IPS DF 4.7 (cell line): ENCODE results near the gene MVP.
A peak's percentile ranks its signal among the peaks of the same experiment; 100 is the strongest.

ENCODE experiments used
- DNase-seq: peaks from one replicate; pipeline ENCODE4 v3.0.0-alpha.2; 2013; ENCODE audit warnings: low spot score; ENCODE audit errors: extremely low read depth

MVP gene

GRCh38 chr16:29841631-29842030, 21.4 kb downstream of the MVP start:
- no peak for DNase-seq

- DNase-seq = no peak
Measured at GRCh38 chr16:29842732-29843346, 22.6 kb downstream of the MVP start.

- no peak for DNase-seq
Measured at GRCh38 chr16:29843931-29844330, 23.7 kb downstream of the MVP start.

- no peak for DNase-seq
Measured at GRCh38 chr16:29844575-29845331, 24.5 kb downstream of the MVP start.

- no peak for DNase-seq
Measured at GRCh38 chr16:29845656-29846055, 25.4 kb downstream of the MVP start.

GRCh38 chr16:29848420-29849297, 28.4 kb downstream of the MVP start:
- peak; percentile 33 for DNase-seq

- DNase-seq = no peak
Measured at GRCh38 chr16:29849505-29849904, 29.2 kb downstream of the MVP start.

GRCh38 chr16:29850998-29851397, 30.7 kb downstream of the MVP start:
- DNase-seq = no peak

GRCh38 chr16:29852654-29853053, 32.4 kb downstream of the MVP start:
- DNase-seq = no peak

GRCh38 chr16:29854520-29855100, 34.3 kb downstream of the MVP start:
- DNase-seq = no peak

GRCh38 chr16:29857133-29857760, 37.0 kb downstream of the MVP start:
- DNase-seq = no peak

GRCh38 chr16:29858149-29858849, 38.0 kb downstream of the MVP start:
- no peak for DNase-seq

- no peak for DNase-seq
Measured at GRCh38 chr16:29858974-29859373, 38.7 kb downstream of the MVP start.

- no peak for DNase-seq
Measured at GRCh38 chr16:29860218-29860617, 40.0 kb downstream of the MVP start.

GRCh38 chr16:29862383-29862883, 42.2 kb downstream of the MVP start:
- DNase-seq = no peak

- DNase-seq = peak; percentile 91
Measured at GRCh38 chr16:29862884-29863668, 42.8 kb downstream of the MVP start, which contains the start of gene CDIPT. Gene CDIPT, minus strand, starts transcription at chr16:29863226. Its CDS starts 369 bp downstream, at chr16:29862857.

GRCh38 chr16:29863669-29863984, 43.4 kb downstream of the MVP start:
- no peak for DNase-seq

- DNase-seq = no peak
Measured at GRCh38 chr16:29864205-29864604, 43.9 kb downstream of the MVP start.

GRCh38 chr16:29868396-29869009, 48.2 kb downstream of the MVP start:
- DNase-seq = no peak
